Activated CD8-positive, alpha-beta T cell treated with anti-CD3 and anti-CD28 coated beads for 36 hours (primary cell): ENCODE results near the gene TMEM63A. TPM values are rescaled to one million over a fixed set of nuclear protein-coding genes. Genes with fewer than 3 reads are reported as not detected.

ENCODE experiments used
- ATAC-seq: fragments of 200-7000 bp; cut with Tn5 transposase; one replicate; pipeline ENCODE4 v1.10.0; 2021; ENCODE audit warnings: mild to moderate bottlenecking, moderate library complexity
- CTCF ChIA-PET: fragments of 350-600 bp; sonication (Branson Sonifier 250); formaldehyde crosslinking; loops from one replicate; lab custom pipeline; 2021; ENCODE audit warnings: antibody characterized with exemption; lab: Charles Lee
- POLR2A ChIA-PET: fragments of 350-600 bp; sonication (Branson Sonifier 250); formaldehyde crosslinking; loops from one replicate; lab custom pipeline; 2021; ENCODE audit warnings: antibody characterized with exemption; lab: Charles Lee
- DNase-seq: peaks from one replicate; pipeline ENCODE4 v3.0.0-alpha.2; 2020
- H3K27ac Mint-ChIP-seq: one replicate; pipeline ENCODE4 v1.8.0; 2021; ENCODE audit warnings: mild to moderate bottlenecking, mixed read lengths
- H3K27me3 Mint-ChIP-seq: one replicate; pipeline ENCODE4 v1.8.0; 2021; ENCODE audit warnings: mixed read lengths
- H3K36me3 Mint-ChIP-seq: one replicate; pipeline ENCODE4 v1.8.0; 2021; ENCODE audit warnings: low read depth, mixed read lengths
- H3K4me1 Mint-ChIP-seq: one replicate; pipeline ENCODE4 v1.8.0; 2021; ENCODE audit warnings: low read depth, mixed read lengths
- H3K4me3 Mint-ChIP-seq: one replicate; pipeline ENCODE4 v1.8.0; 2021; ENCODE audit warnings: mild to moderate bottlenecking, moderate library complexity, mixed read lengths
- H3K9me3 Mint-ChIP-seq: one replicate; pipeline ENCODE4 v1.8.0; 2021; ENCODE audit warnings: mixed read lengths
- intact Hi-C: fragments of 100-400 bp; cut with micrococcal nuclease; formaldehyde crosslinking; loops from one replicate; pipeline ENCODE4 v1.10.0; 2022
- total RNA-seq, 2 experiments: library from RNA; stranded (reverse); gene quantifications; one replicate each; pipeline ENCODE4 v1.2.3, GENCODE V29; 2021
- TF ChIP-seq, protein P1 (sequence below): fragments of 200-600 bp; IDR thresholded peaks from one replicate; pipeline ENCODE4 v1.8.0; 2022; ENCODE audit warnings: antibody characterized with exemption, mild to moderate bottlenecking

TMEM63A gene
- total RNA-seq, 2 experiments from 2014 or later = 51.4 to 54.6 TPM

GRCh38 chr1:225891229-225891972 is 9.2 kb upstream of the TMEM63A start:
- ChIA-PET POLR2A (interaction anchor here (3.6 kb wide), 1 partner anchor 10 kb away, joined by 17 read pairs; the partner anchor contains the start of gene TMEM63A), CTCF (interaction anchor here (1.1 kb wide), 1 partner anchor 10 kb away, joined by 4 read pairs; no protein-coding TSS in a partner anchor)
- TF ChIP-seq, protein P1, sequence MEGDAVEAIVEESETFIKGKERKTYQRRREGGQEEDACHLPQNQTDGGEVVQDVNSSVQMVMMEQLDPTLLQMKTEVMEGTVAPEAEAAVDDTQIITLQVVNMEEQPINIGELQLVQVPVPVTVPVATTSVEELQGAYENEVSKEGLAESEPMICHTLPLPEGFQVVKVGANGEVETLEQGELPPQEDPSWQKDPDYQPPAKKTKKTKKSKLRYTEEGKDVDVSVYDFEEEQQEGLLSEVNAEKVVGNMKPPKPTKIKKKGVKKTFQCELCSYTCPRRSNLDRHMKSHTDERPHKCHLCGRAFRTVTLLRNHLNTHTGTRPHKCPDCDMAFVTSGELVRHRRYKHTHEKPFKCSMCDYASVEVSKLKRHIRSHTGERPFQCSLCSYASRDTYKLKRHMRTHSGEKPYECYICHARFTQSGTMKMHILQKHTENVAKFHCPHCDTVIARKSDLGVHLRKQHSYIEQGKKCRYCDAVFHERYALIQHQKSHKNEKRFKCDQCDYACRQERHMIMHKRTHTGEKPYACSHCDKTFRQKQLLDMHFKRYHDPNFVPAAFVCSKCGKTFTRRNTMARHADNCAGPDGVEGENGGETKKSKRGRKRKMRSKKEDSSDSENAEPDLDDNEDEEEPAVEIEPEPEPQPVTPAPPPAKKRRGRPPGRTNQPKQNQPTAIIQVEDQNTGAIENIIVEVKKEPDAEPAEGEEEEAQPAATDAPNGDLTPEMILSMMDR = no peak
- ATAC-seq (no peak), DNase-seq (no peak)
- intact Hi-C loops = no loop called here
- H3K27me3 Mint-ChIP-seq = no peaks in the 10 kb centered on the region
- peak overlapping the region; percentile 14 for H3K27ac Mint-ChIP-seq
- H3K36me3 Mint-ChIP-seq = no peaks in the 10 kb centered on the region
- no peaks in the 10 kb centered on the region for H3K9me3 Mint-ChIP-seq
- peaks cover 8% of the 10 kb centered on the region for H3K4me1 Mint-ChIP-seq
- H3K4me3 Mint-ChIP-seq = no peak overlapping the region

GRCh38 chr1:225890346-225891228 is 8.4 kb upstream of the TMEM63A start:
- ChIA-PET CTCF (interaction anchor here (2.5 kb wide), 1 partner anchor 21 kb away, joined by 10 read pairs; no protein-coding TSS in a partner anchor), POLR2A (interaction anchor here (1.1 to 3.6 kb wide), 3 partner anchors 9 to 112 kb away, joined by 3 to 17 read pairs (median 5); partner anchors contain the start of gene TMEM63A)
- intact Hi-C loops = no loop called here
- no peaks in the 10 kb centered on the region for H3K9me3 Mint-ChIP-seq
- DNase-seq = no peak
- H3K4me1 Mint-ChIP-seq = peaks cover 3% of the 10 kb centered on the region
- ATAC-seq = no peak
- H3K4me3 Mint-ChIP-seq = no peak overlapping the region
- H3K27ac Mint-ChIP-seq = no peak overlapping the region
- TF ChIP-seq, protein P1 = no peak
- no peaks in the 10 kb centered on the region for H3K36me3 Mint-ChIP-seq
- H3K27me3 Mint-ChIP-seq = no peaks in the 10 kb centered on the region

DNA sequence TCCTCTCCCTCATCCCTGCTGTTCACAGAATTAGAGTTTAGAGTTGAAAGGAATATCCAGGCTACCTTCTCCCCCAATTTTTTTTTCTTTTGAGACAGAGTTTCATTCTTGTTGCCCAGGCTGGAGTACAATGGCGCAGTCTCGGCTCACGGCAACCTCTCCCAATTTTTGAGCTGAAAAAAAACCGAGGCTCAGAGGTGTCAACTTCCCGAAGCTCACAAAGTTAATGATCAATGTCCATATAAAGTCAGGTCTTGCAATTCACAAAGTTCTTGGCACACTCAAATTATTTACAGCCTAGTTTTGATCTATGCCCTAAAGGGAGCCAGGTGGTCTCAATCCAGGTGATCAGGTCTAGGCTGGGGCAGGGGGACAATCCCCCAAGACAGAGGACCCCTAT is 7.6 kb upstream of the TMEM63A start:
- H3K27me3 Mint-ChIP-seq = no peaks in the 10 kb centered on the region
- no peak for ATAC-seq
- no peak overlapping the region for H3K4me3 Mint-ChIP-seq
- no peaks in the 10 kb centered on the region for H3K36me3 Mint-ChIP-seq
- H3K27ac Mint-ChIP-seq = no peak overlapping the region
- TF ChIP-seq, protein P1 = no peak
- H3K4me1 Mint-ChIP-seq = peaks cover 3% of the 10 kb centered on the region
- intact Hi-C loops = no loop called here
- CTCF ChIA-PET = interaction anchor here (2.5 kb wide), 1 partner anchor 22 kb away, joined by 10 read pairs; no protein-coding TSS in a partner anchor
- POLR2A ChIA-PET = interaction anchor here (0.6 to 1.2 kb wide), 4 partner anchors 7 to 111 kb away, joined by 3 to 5 read pairs (median 4); no protein-coding TSS in a partner anchor
- H3K9me3 Mint-ChIP-seq = no peaks in the 10 kb centered on the region
- no peak for DNase-seq

DNA sequence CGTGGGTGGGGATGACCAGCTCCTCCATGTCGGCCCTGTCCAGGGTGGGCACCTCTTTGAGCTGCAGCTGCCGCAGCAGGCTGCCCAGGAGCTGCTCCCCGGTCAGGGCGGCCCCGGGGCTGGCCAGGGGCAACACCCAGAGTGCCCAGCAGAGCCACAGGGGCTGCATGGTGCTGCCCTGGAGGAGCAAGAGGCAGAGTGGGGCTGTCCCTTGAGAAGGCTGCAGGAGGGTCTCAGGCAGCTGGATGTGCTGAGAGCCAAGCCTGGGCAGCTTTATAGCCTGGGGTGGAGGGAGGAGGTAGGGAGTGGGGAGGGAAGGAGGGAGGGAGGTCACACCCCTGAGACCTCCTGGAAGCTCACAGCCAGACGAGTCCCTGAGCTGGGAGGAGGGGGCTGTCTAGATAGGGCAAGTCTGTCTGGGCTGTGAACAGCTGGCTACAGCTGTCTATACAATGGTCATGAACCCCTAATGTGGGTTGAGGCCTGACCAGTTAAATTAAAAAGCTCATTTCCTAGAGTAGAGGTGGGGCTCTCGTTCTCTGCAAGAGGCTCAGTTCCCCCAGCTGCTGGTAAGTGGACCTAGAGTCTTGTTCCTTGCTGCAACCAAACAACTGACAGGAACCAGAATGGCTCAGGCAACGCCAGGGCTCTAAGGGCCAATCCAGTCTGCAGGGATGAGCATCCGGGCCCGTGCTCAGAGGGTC is 6.9 kb upstream of the TMEM63A start, which contains the start of gene LEFTY1:
TSS of gene LEFTY1 (minus strand) at position 249 of the 704 bp plus-strand sequence. CDS start at position 169, 80 bp downstream.
- Mint-ChIP-seq H3K27me3 (no peaks in the 10 kb centered on the region), H3K9me3 (no peaks in the 10 kb centered on the region), H3K4me1 (peaks cover 4% of the 10 kb centered on the region), H3K27ac (no peak within 1 kb of the TSS), H3K4me3 (no peak within 1 kb of the TSS), H3K36me3 (no peaks in the 10 kb centered on the region)
- DNase-seq = no peak
- no peak for ATAC-seq
- TF ChIP-seq, protein P1 = no peak
- ChIA-PET POLR2A (interaction anchor here (1.1 to 1.2 kb wide), 2 partner anchors 8 kb away, joined by 4 to 5 read pairs; no protein-coding TSS in a partner anchor), CTCF (interaction anchor here (2.5 kb wide), 1 partner anchor 22 kb away, joined by 10 read pairs; no protein-coding TSS in a partner anchor)
- intact Hi-C loops = no loop called here
